DMS 273 (cell line): ENCODE measurements around the gene DENND4A.

Source experiments
- DNase-seq: peaks from one replicate; lab custom pipeline; 2025; ENCODE audit not compliant: unreplicated experiment; lab: John Stamatoyannopoulos, UW

Gene DENND4A

GRCh38 chr15:65792138-65792987 is at the start of gene DENND4A:
Gene DENND4A (minus strand): TSS chr15:65792293. CDS start chr15:65756450, 35,843 bp downstream.
- DNase-seq = peak; percentile 98

- DNase-seq = no peak
Observed at GRCh38 chr15:65841121-65841930, 49.2 kb upstream of the DENND4A start.

GRCh38 chr15:65839985-65840384 is 47.9 kb upstream of the DENND4A start:
- no peak for DNase-seq

- DNase-seq = no peak
Observed at GRCh38 chr15:65839354-65839901, 47.3 kb upstream of the DENND4A start.

GRCh38 chr15:65837301-65838294 is 45.5 kb upstream of the DENND4A start:
- DNase-seq = no peak

- DNase-seq = no peak
Observed at GRCh38 chr15:65836665-65837064, 44.6 kb upstream of the DENND4A start.

GRCh38 chr15:65835447-65835846 is 43.4 kb upstream of the DENND4A start:
- no peak for DNase-seq

GRCh38 chr15:65834603-65835282 is 42.6 kb upstream of the DENND4A start:
- no peak for DNase-seq

GRCh38 chr15:65833501-65834205 is 41.6 kb upstream of the DENND4A start:
- DNase-seq = peak; percentile 35

- DNase-seq = peak; percentile 98
Observed at GRCh38 chr15:65832549-65833364, 40.7 kb upstream of the DENND4A start.

- peak; percentile 37 for DNase-seq
Observed at GRCh38 chr15:65829130-65829764, 37.2 kb upstream of the DENND4A start.

- no peak for DNase-seq
Observed at GRCh38 chr15:65828585-65828984, 36.5 kb upstream of the DENND4A start.

- DNase-seq = no peak
Observed at GRCh38 chr15:65827065-65827464, 35.0 kb upstream of the DENND4A start.

- DNase-seq = no peak
Observed at GRCh38 chr15:65824941-65825544, 33.0 kb upstream of the DENND4A start.

GRCh38 chr15:65824031-65824743 is 32.1 kb upstream of the DENND4A start:
- DNase-seq = peak; percentile 78

GRCh38 chr15:65822316-65822715 is 30.2 kb upstream of the DENND4A start:
- no peak for DNase-seq

GRCh38 chr15:65821070-65821469 is 29.0 kb upstream of the DENND4A start:
- no peak for DNase-seq
